HG03520 (cell line): ENCODE results near the gene ACYP2.
A peak's percentile ranks its signal among the peaks of the same experiment; 100 is the strongest.
"Not testable (repeated sequence)": the region's sequence is repeated elsewhere in the genome, so short reads cannot be mapped to it uniquely, and the experiment has no call there.

ENCODE experiments used
- ATAC-seq: cut with Tn5 transposase; IDR thresholded peaks from one replicate; pipeline ENCODE4 v1.9.1; 2021; ENCODE audit warnings: mild to moderate bottlenecking, moderate library complexity; ENCODE audit not compliant: unreplicated experiment

ACYP2 gene

GRCh38 chr2:54097124-54097523 is 18.3 kb upstream of the ACYP2 start:
- ATAC-seq: no peak

GRCh38 chr2:54099370-54099769 is 16.0 kb upstream of the ACYP2 start:
- ATAC-seq: no peak

- peak; percentile 54 for ATAC-seq
These were observed 15.4 kb upstream of the ACYP2 start for GRCh38 chr2:54099829-54100585.

- no peak for ATAC-seq
These were observed 14.6 kb upstream of the ACYP2 start for GRCh38 chr2:54100772-54101171.

GRCh38 chr2:54103454-54104314 is 11.7 kb upstream of the ACYP2 start:
- peak; percentile 46 for ATAC-seq

- peak; percentile 67 for ATAC-seq
These were observed 8.6 kb upstream of the ACYP2 start for GRCh38 chr2:54106631-54107454.

- ATAC-seq: no peak
These were observed 8.0 kb upstream of the ACYP2 start for GRCh38 chr2:54107455-54107764.

GRCh38 chr2:54107903-54108615 is 7.4 kb upstream of the ACYP2 start:
- ATAC-seq: no peak

- ATAC-seq: no peak
These were observed 5.6 kb upstream of the ACYP2 start for GRCh38 chr2:54109848-54110247.

GRCh38 chr2:54114479-54114878 is 936 bp upstream of the ACYP2 start:
- not testable (repeated sequence) for ATAC-seq

GRCh38 chr2:54114936-54115283 is 505 bp upstream of the ACYP2 start:
- no peak for ATAC-seq

GRCh38 chr2:54116598-54116997 is 1.2 kb downstream of the ACYP2 start:
- ATAC-seq: not testable (repeated sequence)

GRCh38 chr2:54120950-54121349 is 5.5 kb downstream of the ACYP2 start:
- no peak for ATAC-seq

- no peak for ATAC-seq
These were observed 6.9 kb downstream of the ACYP2 start for GRCh38 chr2:54122171-54122935.

GRCh38 chr2:54122939-54123338 is 7.5 kb downstream of the ACYP2 start:
- ATAC-seq: no peak

- not testable (repeated sequence) for ATAC-seq
These were observed 11.8 kb downstream of the ACYP2 start for GRCh38 chr2:54127174-54127573.

GRCh38 chr2:54133056-54133455 is 17.6 kb downstream of the ACYP2 start:
- ATAC-seq: no peak

- ATAC-seq: no peak
These were observed 23.8 kb downstream of the ACYP2 start for GRCh38 chr2:54139210-54139609.

GRCh38 chr2:54143780-54144179 is 28.4 kb downstream of the ACYP2 start:
- no peak for ATAC-seq

GRCh38 chr2:54148391-54148790 is 33.0 kb downstream of the ACYP2 start:
- no peak for ATAC-seq
